Muscle of arm (tissue), 12 donors: ENCODE results near the gene TMC3. TPM values are rescaled to one million over a fixed set of nuclear protein-coding genes. Genes with fewer than 3 reads are reported as not detected.
"Not testable (repeated sequence)": the region's sequence is repeated elsewhere in the genome, so short reads cannot be mapped to it uniquely, and the experiment has no call there.

ENCODE experiments used
- DNase-seq: peaks from one replicate; pipeline ENCODE4 v3.0.0-alpha.2; 2013
- polyA plus RNA-seq, 12 donors: library from polyadenylated mRNA; unstranded; fragments of 120-200 nt; gene quantifications; one replicate each; pipeline ENCODE4 v1.2.1, GENCODE V29; 2013; ENCODE audit not compliant: insufficient read length in 12 of 12

The TMC3 gene
- polyA plus RNA-seq, 12 donors: 0.04 to 0.19 (median 0.10) TPM; not detected in 3

DNA sequence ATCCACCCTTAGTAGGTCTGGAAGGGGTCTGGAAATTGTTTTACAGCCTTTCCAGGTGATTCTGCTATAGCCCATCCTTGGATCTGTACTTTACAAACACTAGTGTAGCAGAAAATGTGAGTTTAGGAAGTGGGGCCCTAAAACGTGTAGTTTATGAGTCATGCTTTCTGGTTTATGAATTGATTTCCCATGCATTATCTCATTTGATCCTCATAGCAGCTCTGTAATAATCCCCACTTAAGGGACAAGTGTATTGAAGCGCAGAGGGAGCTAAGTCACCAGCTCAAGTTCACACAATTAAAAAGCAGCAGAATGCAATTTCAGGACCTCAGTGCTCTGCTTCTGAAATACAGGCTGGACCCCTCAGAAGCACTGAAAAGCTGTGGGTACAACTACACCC lies 27.4 kb downstream of the TMC3 start:
- no peak for DNase-seq

DNA sequence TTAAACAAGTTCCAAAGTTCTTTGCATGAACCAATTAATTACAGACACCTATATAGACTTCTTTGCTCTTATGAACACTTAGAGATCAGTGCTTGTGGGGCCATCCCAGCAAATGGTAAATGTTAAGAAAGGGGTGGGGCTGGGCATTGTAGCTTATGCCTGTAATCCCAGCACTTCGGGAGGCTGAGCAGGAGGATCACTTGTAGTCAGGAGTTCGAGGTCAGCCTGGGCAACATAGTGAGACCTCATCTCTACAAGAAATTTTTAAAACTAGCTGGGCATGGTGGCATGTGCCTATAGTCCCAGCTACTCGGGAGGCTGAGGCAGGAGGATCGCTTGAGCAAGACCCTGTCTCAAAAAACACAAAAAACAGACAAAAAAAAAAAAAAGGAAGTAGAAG lies 30.6 kb downstream of the TMC3 start:
- no peak for DNase-seq

DNA sequence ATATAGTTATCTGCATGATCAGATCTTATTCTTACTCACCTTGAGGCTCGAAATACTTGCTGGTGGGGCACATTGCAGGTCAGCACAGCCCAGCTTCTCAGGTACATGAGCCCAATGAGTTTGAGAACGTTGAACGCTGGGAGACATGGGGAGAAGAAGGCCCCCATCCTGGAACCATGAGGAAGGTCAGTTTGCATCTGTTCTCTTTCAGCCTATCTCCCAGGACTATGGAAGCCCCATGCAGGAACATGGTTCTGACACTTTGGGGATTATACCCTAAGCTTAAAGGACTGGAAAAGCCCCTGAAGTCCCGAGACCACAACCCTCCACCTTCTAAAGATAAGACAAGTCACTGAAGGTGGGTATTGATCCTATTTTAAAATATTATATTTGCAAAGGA lies 32.7 kb downstream of the TMC3 start:
- DNase-seq: no peak

DNA sequence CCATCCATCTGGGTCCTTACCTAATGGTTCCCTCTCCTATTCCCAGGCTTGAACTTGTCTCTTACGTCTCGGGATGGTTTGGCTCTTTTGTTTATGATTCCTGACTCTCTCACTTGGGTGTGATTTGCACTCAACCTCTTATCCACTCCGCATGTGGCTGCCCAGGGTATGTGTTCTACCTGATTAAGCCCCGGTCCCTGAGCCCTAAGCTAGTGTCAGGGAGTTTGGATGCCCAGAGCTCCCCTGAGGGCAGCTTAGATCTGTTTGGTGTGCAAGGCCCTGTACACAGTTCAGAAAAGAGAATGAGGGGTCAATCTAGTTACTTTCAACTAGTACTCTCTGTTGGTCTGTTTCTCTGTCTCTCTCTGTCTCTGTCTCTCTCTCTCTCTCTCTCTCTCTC lies 34.2 kb downstream of the TMC3 start:
- no peak for DNase-seq

- no peak for DNase-seq
Observed at GRCh38 chr15:81339321-81339720, 34.7 kb downstream of the TMC3 start.

DNA sequence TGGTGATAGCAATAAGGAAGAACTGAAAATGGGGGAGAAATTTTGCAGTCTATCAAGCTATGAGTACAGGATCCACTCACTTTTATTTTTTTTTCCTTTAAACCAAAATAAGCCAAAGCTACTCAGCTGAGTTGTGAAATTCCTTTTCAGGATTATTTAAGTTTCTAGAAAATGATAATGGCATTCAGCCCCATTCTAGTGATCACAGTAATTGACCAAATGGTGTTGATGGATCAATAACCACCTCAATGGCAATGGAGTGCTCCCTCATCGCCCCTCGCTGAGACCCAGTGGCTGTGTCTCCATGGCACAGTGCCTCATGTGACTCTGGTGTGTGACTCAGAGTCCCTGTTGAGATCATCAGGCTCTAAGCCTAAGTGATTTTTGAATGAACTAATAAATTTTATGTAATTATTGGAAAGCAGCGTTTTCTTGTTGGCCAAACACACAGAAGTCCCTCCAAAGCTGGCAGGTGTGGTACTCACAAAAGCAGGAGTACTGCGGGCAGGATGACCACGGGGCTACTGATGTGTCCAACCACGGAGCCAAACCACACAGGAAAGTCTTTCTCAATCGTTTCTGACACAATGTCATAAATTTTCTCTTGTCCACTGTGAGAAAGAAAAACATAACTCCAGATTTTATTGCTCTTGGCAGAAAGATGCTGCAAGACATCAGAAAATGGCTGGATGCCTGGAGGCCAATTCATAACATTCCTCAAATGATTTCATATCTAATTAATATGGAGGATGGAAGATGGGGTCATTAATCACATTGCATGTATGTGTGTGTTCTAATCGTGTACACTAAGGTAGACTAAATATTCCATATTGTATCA lies 35.6 kb downstream of the TMC3 start:
- peak; percentile 68 for DNase-seq

DNA sequence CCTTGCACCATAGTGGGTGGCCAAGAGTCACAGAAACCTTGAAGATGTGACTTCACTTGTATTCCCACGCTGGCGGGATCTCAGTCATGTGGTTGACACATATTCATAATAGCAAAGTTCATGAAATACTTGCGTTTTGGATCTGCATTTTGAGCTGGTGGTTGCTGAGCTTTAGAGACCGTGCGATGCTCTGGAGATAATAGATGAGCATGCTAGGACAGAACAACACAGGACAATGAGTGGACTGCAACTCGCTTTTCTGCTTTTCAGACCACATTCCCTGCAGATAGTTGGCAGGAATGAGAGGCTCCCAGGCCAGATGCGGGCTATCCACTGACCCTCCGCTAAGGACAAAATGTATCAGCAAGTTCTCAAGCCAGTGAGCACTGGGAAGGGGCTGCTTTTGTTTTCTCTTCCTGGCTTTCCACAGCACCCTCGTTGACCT lies 36.3 kb downstream of the TMC3 start:
- peak; percentile 39 for DNase-seq

- no peak for DNase-seq
Observed at GRCh38 chr15:81337241-81337640, 36.8 kb downstream of the TMC3 start.

DNA sequence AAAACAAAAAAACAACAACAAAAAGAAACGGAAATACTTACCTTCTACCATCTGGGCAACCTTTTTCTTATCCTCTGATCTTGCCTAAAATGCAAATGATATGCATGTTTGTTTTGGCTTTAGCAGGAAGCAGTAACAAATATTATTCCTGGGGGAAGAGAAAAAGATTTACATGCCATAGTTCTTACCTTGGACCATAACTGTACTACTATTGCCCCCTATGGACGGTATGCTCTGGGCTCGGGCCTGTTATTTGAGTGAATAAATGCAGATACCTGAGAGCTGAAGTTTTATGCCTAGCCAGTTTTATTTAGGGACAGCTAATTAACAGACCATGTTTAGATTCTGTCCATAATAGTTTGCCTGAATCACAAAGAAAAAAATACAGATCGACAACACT lies 37.4 kb downstream of the TMC3 start:
- DNase-seq: no peak

GRCh38 chr15:81335631-81336030 lies 38.4 kb downstream of the TMC3 start:
- DNase-seq: no peak

GRCh38 chr15:81334768-81335435 lies 39.1 kb downstream of the TMC3 start:
- no peak for DNase-seq

GRCh38 chr15:81333363-81333762 lies 40.6 kb downstream of the TMC3 start:
- DNase-seq: no peak

DNA sequence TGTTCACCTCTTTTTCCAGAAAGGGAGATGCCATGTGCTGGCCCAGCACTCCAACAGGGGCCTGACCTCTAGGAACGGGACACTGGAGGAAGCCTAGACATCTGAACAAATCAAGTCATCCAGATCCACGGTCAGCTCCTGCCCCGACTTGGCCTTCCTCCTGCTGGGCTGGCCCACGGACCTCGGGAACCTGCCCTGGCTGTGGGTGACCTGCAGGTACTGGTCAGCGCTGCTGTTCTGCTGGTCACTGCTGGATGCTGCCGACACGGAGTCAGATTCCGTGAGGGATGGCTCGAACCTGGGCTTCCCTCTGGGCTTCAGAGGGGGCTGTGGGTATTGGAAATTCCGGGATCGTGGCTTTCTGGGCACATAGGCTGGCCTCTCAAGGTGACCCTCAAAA lies 41.7 kb downstream of the TMC3 start:
- DNase-seq: no peak

DNA sequence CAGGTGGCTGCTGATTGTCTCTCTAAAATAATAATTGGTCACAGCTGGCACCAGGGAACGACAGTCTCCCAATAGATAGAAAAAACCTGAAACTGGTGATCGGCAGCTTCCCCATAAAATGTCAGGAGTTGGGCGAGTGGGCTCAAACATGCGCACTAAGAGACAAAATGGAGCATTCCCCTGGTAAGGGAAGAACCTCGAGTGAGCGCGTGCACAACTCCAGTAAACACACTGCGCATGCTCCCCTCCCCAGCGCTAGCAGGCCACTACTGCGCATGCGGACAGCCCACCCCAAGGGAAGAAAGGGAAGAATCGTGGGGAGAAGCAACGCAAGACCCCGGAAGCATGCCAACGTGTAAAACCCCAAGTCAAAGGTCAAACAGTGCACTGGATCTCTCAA lies 42.4 kb downstream of the TMC3 start:
- no peak for DNase-seq

DNA sequence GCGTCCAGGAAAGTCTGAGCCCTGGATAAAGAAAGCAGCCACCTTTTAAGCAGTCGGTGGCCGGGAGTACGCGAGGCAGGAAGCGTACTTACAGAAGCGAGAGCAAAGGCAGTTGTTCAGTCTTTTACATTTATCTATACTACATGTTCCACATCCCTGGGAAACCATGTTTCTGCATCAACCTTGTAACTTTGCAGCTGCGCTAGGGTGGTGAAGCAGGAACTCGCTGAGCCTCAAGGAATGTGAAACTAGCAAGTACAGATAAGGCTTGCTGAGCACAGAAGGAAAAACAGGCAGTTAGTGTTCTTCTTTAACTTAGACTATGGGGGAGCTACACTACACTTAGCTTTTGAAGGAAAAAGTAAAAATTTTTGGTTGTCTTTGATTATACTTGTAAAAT lies 42.9 kb downstream of the TMC3 start:
- DNase-seq: not testable (repeated sequence)

DNA sequence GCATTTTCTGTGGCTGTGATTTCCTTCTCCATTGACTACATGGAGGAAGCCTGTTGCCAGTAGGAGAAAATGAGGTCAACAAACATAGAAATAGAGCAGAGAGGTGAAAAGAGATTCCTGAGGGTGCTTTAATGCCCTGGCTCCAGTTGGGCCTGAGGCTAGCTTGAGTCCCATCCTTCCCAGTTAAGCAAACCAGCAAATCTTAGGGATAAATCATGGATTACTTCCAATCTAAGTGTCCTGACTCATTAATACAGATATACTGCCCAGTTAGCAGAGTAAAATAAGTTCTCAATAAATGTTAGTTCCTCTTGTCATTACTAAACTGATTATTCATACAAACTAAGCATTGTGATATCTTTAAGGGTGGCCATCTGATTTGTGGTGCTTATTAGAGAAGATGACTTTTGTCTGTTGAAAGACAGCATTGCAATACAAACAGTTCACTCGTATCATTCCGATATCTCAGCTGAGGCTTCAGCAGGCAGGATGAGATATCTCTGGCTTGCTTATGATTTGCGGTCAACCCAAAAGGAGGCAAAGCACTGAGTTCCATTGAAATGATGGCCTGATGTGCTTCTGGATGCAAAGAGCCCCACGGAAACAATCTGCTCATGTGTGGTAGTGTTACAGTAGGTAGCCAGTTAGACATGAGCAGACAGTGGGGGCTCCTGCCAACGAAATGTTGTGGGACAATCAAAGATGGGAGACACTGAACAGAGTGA lies 43.5 kb downstream of the TMC3 start:
- no peak for DNase-seq

DNA sequence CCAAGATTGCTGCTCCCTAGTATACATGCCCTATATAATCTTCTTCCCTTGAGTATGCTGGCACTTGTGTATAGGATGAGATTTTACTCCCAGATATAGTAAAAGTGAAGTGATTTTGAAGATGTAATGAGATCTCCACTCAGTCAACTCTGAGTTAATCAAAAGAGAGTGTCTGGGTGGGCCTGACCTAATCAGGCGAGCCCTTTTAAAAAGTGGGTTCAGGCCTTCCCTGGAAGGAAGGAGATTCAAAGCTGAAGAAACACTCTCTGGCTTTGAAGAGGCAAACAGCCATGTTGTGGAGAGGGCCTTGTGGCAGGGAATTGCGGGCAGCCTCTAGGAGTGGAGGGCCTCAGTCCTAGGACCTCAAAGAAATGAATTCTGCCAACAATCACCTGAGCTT lies 44.6 kb downstream of the TMC3 start:
- no peak for DNase-seq

DNA sequence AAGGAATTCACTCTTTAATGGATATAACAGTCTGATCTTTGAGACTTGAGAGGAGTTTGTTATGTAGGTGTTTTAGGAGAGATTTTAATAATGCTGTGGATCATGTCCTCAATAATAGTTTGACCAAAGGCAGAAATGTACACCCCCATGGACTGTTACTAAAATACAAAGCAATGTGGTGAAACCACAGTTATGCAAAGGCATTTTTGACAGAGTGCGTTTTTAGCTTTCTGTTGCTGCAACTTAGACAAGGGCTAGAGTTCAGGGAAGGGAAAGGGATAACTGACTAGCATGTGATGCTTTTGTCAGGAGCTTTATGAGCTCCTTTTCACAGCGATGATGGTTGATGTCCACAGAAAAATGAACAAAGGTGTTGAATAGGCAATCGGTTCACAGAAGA lies 46.5 kb downstream of the TMC3 start:
- no peak for DNase-seq

- no peak for DNase-seq
Observed at GRCh38 chr15:81326466-81327212, 47.4 kb downstream of the TMC3 start.

- DNase-seq: peak; percentile 97
Observed at GRCh38 chr15:81323944-81324881, 49.8 kb downstream of the TMC3 start, which contains the start of gene STARD5. TSS of gene STARD5 (minus strand) at chr15:81324141. CDS start at chr15:81324099, 42 bp downstream.

DNA sequence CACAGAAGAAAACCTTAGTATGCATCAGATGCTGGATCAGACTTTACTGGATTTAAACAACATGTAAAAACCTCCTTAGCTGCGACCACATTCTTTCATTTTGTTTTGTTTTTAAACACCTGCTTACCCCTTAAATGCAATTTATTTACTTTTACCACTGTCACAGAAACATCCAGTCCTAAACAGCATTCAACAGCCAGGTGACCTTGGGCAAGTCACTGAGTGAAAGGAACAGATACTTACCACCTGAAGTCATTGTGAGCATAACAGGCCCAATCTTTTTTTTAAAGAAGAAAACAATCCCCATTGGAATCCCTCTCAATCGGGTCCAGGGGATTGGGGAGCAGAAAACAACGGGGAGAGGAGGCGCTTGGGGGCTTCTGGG lies 50.5 kb downstream of the TMC3 start:
- no peak for DNase-seq
